HG02610 (cell line): ENCODE results near the gene SMG9.

Source experiments
- ATAC-seq: cut with Tn5 transposase; IDR thresholded peaks from one replicate; pipeline ENCODE4 v1.9.1; 2021; ENCODE audit warnings: mild to moderate bottlenecking, moderate library complexity; ENCODE audit not compliant: unreplicated experiment

The SMG9 gene

GRCh38 chr19:43759515-43759914, 4.8 kb upstream of the SMG9 start:
- ATAC-seq, result no peak

DNA sequence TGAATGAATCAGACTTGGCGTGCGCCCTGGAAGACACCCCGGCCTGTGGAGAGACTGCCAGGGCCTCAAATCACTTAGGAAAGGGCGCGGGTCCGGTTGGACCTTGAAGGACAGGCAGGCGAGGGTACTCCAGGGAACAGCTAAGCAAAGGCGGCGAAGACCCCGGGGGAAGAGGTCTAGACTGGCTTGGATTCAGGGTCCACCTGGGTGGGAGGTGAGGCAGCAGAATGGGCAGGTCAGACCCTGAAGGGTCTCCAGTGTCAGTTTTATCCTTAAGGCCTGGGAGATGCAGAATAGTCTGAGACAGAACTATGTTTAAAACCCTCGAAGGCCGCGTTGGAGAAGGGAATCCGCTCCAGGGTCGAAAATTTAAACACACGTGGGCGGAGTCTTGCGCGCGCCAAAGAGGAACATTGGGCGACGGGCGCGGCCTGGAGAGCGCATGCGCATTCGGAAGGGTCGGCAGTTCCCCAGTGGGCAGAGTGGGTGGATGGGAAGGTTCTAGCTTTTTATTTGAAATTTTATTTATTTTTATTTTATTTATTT, 567 bp upstream of the SMG9 start:
- peak; percentile 20 for ATAC-seq

DNA sequence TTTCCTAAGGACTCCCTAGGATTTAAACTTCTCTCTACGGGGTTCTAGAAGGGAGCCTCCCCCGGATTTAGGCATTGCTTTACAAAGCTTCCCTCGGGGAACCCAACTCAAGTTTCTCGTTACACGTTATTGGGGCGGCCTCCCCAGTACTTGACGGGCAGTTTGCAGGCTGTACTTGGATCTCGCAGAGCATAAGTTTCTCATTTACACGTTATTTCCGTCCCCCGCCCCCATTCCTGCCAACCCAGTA, 584 bp downstream of the SMG9 start:
- ATAC-seq, result no peak

DNA sequence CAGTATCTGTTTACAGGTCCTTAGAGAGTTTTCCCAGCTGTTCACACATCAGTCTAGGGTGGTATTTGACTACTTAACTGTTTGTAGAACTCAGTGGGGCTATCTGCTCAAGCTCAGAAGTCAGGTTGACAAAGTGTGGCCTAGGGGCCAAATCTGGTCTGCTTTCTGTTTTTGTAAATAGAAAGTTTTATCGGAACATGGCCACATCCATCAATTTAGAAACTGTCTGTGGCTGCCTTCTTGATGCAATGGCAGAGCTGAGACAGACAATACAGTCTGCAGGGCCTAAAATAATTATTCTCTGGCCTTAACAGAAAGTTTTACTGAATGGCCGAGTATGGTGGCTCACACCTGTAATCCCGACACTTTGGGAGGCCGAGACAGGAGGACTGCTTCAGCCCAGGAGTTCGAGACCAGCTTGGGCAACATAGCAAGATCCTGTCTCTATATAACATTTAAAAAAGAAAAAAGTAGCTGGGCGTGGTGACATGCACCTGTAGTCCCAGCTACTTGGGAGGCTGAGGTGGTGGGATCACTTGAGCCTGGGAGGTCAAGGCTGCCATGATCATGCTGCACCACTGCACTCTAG, 2.4 kb downstream of the SMG9 start:
- no peak for ATAC-seq

- no peak for ATAC-seq
Observed at GRCh38 chr19:43751466-43752220, 3.1 kb downstream of the SMG9 start.

- no peak for ATAC-seq
Observed at GRCh38 chr19:43749898-43750297, 4.9 kb downstream of the SMG9 start.

DNA sequence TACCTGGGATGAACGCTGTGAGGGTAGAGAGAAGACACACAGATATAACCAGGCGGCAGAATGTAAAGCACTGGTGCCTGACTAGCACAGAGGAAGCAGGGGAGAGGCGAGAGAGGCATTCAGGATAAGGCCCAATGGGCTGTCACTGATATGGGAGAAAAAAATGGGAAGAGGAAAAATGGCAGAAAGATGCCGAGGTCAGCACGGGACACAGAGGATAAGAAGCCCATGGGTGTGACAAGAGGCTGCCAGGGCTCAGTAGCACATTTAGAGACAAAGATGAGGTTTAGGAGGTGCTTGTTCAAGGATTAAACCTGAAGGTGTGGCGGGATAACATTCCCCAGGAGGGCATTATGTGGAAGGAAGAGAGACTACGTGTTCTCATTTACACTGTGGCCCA, 5.6 kb downstream of the SMG9 start:
- ATAC-seq, result no peak

GRCh38 chr19:43748685-43749084, 6.1 kb downstream of the SMG9 start:
- ATAC-seq, result no peak

GRCh38 chr19:43748205-43748594, 6.6 kb downstream of the SMG9 start:
- ATAC-seq, result no peak

- ATAC-seq, result no peak
Observed at GRCh38 chr19:43747557-43748204, 7.1 kb downstream of the SMG9 start.

- no peak for ATAC-seq
Observed at GRCh38 chr19:43743059-43743458, 11.7 kb downstream of the SMG9 start.

DNA sequence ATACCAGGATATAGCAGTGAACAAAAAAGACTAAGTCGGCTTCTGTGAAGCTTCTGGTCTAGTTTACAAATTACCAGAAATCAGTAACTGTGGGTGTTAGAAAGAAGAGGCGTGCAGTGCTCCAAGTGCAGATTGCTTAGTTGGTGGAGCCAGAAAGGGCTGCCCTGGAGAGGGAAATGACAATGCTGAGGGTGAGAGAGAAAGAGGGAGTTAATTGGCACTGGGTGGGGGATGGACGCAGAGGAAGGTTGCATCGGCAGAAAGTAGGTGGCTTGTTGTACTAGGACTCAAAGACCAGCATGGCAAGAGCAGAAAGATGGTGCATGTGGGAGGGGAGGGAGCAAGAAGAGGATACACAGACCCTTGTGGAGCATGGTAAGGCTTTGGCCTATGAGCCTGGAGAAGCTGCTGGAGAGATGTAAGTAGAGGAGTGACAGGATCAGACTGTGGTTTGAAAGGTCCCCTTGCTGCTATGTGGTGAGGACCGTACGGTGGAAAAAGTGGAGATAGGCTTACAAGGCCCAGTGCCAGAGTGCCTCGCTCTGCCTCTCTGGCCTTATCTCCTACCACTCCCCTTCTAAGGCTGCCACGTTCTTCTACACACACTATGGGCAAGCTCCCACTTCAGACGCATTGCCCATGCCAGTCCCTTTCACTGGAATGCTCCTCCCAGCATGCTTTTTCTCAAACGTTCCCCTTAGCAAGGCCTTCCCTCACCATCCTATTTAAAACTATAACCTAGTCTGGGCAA, 13.5 kb downstream of the SMG9 start:
- ATAC-seq, result no peak

DNA sequence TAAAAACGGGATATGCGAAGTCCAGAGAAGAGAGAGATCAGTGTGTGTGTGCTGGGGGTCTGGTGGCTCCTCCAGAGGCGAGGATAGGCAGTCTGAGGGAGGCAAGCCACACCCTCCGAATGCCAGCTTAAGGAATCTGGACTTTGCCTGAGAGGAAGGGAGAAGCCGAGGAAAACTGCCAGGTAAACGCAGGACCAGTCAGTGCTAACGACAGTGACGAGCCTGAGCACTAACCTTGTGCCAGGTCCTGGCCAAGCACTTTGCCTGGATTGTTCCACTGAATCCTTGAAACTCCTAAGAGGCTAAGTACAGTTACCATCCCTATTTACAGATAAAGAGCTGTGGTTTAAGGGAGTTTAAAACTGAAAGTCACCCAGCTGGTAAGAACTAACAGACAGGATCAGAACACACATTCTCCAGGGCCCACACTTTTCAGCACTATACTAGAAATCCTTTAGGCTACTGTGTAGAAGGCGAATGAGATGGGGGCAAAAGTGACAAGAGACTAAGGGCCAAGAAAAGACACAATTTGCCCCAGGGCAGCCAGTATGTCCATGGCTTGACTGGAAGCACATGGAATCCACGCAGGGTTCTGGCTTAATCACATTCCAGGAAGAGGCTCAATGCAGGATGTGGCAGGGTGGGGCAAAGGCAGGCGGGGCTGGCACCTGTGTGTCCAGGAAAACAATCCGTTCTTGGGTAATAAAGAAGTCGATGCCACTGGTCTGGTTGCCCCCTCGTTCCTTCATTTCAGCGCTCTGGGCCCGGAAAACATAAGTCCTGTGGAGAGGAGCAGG, 15.1 kb downstream of the SMG9 start:
- no peak for ATAC-seq

GRCh38 chr19:43738780-43739211, 16.0 kb downstream of the SMG9 start:
- no peak for ATAC-seq

DNA sequence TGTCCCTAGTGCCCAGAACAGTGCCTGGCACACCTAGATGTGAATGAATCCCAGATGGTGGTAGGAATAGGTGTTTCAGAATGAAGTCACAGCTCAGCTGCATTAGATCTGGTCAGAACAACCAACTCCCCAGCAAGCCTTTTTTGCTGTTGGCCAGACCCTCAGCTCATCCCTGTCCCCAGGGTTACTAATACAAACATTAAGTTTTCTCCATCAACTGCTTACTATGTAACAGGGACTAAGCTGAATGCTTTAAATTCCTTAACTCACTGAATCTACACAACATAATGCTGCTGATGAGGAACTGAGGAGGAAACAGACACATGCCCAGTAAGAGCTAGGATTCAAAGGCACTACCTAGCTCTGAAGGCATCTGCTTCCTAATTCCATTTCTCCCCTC, 18.8 kb downstream of the SMG9 start:
- no peak for ATAC-seq

GRCh38 chr19:43735013-43735412, 19.7 kb downstream of the SMG9 start:
- no peak for ATAC-seq

DNA sequence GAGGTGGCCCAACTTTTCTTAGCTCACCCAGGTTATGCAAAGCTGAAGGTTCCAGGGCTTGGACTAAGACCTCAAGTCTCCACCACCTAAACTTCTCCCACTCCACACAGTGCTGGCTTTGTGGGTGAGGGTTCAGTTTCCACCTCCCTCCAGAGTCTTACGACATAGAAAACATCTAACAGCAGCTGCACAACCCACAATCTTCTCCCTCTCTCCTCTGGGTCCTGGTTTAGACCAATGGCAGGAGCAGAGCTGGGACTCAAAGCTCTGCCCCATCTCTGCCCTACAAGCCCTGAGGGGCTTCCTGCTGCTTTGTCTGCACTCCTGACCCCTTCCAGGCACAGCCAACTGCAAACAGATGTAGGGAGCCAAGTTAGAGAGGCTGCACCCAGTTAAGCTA, 22.9 kb downstream of the SMG9 start:
- ATAC-seq, result no peak

GRCh38 chr19:43731346-43731745, 23.4 kb downstream of the SMG9 start:
- no peak for ATAC-seq

DNA sequence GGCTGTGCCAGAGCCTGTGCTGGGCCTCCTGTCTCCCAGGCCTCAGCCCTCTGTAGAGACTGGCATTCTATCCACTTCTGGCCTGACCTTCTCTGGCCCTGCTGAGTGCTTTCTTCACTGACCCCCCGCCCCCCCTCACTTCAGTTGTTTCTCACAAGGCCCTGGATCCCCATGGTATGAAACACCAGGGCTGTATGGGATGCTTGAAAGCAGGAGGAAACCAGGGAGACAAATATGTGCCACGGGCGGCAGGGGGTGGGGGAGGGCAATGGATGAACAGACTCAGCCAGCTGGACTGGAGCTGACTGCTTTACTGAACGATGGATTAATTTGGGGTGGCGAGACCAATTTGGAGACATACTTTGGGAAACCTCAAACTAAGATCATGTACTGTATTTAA, 24.8 kb downstream of the SMG9 start:
- no peak for ATAC-seq

DNA sequence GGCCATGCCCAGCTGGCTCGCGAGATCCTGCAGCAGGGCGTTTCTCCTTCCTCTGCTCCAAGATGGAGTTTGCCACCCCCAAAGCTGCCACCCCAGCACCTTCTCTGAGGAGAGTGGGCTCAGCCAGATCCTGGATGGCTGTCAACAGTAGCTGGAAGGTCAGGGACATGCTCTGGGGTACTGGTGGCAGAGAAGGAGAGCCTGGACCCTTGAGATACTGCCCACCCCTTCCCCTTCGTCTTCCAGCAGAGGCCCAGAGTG, 27.2 kb downstream of the SMG9 start:
- ATAC-seq, result no peak
